ENCODE results near the gene GDF11.

DNA sequence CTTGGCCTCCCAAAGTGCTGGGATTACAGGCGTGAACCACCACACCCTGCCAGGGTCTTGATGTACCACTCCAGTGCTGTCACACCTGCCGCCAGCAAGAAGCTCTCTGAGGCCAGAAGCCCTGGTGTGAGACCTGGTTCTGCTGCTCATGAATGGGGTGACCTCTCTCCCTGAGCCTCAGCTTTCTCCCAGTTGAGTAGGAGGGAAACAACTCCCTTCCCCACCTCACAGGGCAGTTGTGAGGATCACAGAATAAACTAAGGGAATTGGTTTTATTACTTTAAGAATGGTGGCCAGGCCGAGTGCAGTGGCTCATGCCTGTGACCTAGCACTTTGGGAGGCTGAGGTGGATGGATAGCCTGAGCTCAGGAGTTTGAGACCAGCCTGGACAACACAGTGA lies 8.3 kb upstream of the GDF11 start:
- TF ChIP-seq, protein P1, sequence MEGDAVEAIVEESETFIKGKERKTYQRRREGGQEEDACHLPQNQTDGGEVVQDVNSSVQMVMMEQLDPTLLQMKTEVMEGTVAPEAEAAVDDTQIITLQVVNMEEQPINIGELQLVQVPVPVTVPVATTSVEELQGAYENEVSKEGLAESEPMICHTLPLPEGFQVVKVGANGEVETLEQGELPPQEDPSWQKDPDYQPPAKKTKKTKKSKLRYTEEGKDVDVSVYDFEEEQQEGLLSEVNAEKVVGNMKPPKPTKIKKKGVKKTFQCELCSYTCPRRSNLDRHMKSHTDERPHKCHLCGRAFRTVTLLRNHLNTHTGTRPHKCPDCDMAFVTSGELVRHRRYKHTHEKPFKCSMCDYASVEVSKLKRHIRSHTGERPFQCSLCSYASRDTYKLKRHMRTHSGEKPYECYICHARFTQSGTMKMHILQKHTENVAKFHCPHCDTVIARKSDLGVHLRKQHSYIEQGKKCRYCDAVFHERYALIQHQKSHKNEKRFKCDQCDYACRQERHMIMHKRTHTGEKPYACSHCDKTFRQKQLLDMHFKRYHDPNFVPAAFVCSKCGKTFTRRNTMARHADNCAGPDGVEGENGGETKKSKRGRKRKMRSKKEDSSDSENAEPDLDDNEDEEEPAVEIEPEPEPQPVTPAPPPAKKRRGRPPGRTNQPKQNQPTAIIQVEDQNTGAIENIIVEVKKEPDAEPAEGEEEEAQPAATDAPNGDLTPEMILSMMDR (IDR thresholded peaks at IDR 0.05 in 8 of 11, conservative IDR thresholded peaks at IDR 0.05 in 3 of 11): no peak
- TF ChIP-seq POLR2A (IDR thresholded peaks at IDR 0.05) (no peak), POLR2AphosphoS5 (IDR thresholded peaks at IDR 0.05) (no peak)

Data from spleen (tissue), 7 donors.